Measurements from ENCODE around the gene PPP1R16B.

GRCh38 chr20:38927902-38928578 is 122.5 kb downstream of the PPP1R16B start:
- TF ChIP-seq YY1 (IDR thresholded peaks at IDR 0.05; ENCODE audit: insufficient read depth, insufficient read length), result no peak
- TF ChIP-seq SUZ12 (IDR thresholded peaks at IDR 0.05; ENCODE audit: extremely low read depth, insufficient read depth, insufficient read length), result no peak

Measured in NT2/D1 (cell line).